Skeletal muscle satellite cell (primary cell): ENCODE results near the gene FBLN2.

Experiments used
- H3K27me3 ChIP-seq: 2 replicates; pipeline ENCODE4 v1.7.0; 2013; ENCODE audit warnings: low read length; ENCODE audit not compliant: control insufficient read depth, insufficient read depth
- H3K36me3 ChIP-seq: 2 replicates; pipeline ENCODE4 v1.7.0; 2013; ENCODE audit warnings: mild to moderate bottlenecking, control low read depth, low read length; ENCODE audit not compliant: insufficient read depth
- H3K4me1 ChIP-seq: 2 replicates; pipeline ENCODE4 v1.7.0; 2013; ENCODE audit warnings: low read length; ENCODE audit not compliant: control insufficient read depth, insufficient read depth
- H3K4me2 ChIP-seq: 2 replicates; pipeline ENCODE4 v1.7.0; 2013; ENCODE audit warnings: mild to moderate bottlenecking, low read length
- H3K4me3 ChIP-seq: 2 replicates; pipeline ENCODE4 v1.7.0; 2013; ENCODE audit warnings: low read length
- H3K9ac ChIP-seq: 2 replicates; pipeline ENCODE4 v1.7.0; 2013; ENCODE audit warnings: mild to moderate bottlenecking, low read depth, low read length, moderate library complexity
- H3K9me3 ChIP-seq: replicated peaks from 2 replicates; pipeline ENCODE4 v1.7.0; 2013; ENCODE audit warnings: mild to moderate bottlenecking, control low read depth, low read length

Gene FBLN2

DNA sequence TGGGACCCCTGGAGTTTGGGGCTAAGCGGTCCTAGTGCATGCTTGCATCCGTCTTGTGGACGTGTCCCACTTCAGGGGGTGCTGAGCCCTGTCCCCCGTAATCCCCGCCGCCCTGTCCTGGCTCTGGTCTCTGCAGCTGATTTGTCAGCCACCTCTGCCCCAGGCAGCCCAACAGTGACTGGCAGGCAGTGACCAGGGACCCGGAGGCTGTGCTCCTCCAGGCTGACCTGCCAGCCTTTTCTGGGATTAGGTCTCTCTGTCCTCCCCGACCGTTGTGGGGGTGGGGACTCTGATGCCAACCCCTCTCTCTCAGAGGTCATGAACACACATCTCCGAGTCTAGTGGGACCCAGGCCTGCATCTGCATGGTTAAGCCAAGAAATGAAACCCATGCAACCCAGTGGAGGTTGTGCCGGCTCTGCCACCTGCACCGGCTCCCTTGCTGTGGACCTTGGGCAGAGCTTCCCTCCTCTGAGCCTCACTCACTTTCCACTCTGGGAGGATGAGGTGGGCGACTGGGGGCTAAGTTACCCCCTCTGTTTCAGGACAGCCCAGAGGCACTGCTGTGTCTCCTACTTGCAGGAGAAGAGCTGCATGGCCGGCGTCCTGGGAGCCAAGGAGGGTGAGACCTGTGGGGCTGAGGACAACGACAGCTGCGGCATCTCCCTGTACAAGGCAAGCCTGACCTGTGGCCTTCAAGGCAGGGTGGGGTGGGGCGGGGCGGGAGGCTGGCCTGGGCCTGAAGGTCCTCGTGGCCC, 60.2 kb downstream of the FBLN2 start:
- no peak overlapping the region for H3K9ac ChIP-seq
- no peaks in the 10 kb centered on the region for H3K36me3 ChIP-seq
- no peak overlapping the region for H3K4me2 ChIP-seq
- peaks cover 5% of the 10 kb centered on the region for H3K4me1 ChIP-seq
- no peaks in the 10 kb centered on the region for H3K9me3 ChIP-seq
- H3K4me3 ChIP-seq: no peak overlapping the region
- no peaks in the 10 kb centered on the region for H3K27me3 ChIP-seq

DNA sequence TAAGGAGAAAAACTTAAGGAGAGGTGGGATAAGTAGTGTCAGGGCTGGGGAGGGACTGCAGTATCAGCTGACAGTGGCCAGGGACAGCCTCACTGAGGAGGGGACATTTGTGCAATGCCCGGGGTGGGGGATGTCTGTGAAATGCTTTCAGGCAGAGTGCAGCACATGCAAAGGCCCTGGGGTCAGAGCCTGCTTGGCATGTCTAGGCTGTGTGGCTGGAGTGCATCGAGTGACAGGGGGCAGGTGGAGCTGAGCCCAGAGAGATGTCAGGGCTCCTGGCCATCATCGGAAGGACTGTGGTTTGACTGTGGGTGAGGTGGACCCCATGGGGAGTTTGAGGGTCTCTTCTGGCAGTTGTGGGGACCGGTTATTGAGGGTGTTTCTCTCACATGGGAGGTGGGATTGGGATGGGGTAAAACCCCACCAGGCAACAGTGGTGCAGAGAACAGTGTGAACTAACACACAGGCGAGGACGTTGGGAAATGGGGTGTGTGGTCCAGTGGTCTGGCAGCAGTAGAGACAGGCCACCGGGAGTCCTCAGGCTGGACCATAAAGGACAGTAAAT, 61.2 kb downstream of the FBLN2 start:
- Histone ChIP-seq H3K9me3 (no peaks in the 10 kb centered on the region), H3K4me3 (no peak overlapping the region), H3K36me3 (no peaks in the 10 kb centered on the region), H3K9ac (no peak overlapping the region), H3K27me3 (no peaks in the 10 kb centered on the region), H3K4me1 (peaks cover 5% of the 10 kb centered on the region), H3K4me2 (no peak overlapping the region)

DNA sequence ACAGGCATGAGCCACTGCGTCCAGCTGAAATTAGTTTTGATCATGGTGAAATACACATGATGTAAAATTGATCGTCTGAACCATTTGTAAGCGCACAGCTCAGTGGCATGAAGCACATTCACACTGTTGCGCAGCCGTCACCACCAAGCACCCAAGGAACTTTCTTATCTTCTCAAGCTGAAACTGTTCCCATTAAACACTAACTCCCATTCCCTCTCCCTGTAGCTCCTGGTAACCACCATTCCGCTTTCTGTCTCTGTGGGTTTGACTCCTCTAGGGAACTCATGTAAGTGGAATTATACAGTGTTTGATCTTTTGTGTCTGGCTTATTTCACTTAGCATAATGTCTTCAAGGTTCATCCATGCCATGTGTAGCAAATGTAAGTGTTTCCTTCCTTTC, 62.3 kb downstream of the FBLN2 start:
- H3K36me3 ChIP-seq: no peaks in the 10 kb centered on the region
- no peak overlapping the region for H3K9ac ChIP-seq

DNA sequence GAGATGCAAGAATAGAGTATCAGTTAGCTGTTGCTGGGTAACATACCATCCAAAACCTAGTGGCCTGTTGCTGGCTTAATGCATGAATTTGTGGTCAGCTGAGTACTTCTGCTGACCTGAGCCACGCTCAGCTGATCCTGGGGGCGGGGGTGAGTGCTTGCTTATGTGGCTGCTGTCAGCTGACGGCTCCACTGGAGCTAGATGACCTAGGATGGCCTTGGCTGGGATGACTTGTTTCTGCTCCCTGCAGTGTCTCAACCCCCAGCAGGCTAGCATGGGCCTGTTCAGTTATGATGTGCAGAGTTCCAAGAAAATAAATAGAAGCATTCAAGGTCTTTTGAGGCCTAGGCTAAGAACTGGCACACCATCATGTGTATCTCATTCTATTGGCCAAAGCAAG, 63.9 kb downstream of the FBLN2 start:
- H3K4me3 ChIP-seq: no peak overlapping the region
- no peak overlapping the region for H3K9ac ChIP-seq
- H3K9me3 ChIP-seq: no peaks in the 10 kb centered on the region
- no peaks in the 10 kb centered on the region for H3K36me3 ChIP-seq
- no peaks in the 10 kb centered on the region for H3K27me3 ChIP-seq
- no peak overlapping the region for H3K4me2 ChIP-seq
- H3K4me1 ChIP-seq: peaks cover 5% of the 10 kb centered on the region

More for the DNA sequence above, 62.3 kb downstream of the FBLN2 start:
- no peaks in the 10 kb centered on the region for H3K27me3 ChIP-seq
- no peak overlapping the region for H3K4me2 ChIP-seq
- peaks cover 5% of the 10 kb centered on the region for H3K4me1 ChIP-seq
- H3K4me3 ChIP-seq: no peak overlapping the region
- no peaks in the 10 kb centered on the region for H3K9me3 ChIP-seq

DNA sequence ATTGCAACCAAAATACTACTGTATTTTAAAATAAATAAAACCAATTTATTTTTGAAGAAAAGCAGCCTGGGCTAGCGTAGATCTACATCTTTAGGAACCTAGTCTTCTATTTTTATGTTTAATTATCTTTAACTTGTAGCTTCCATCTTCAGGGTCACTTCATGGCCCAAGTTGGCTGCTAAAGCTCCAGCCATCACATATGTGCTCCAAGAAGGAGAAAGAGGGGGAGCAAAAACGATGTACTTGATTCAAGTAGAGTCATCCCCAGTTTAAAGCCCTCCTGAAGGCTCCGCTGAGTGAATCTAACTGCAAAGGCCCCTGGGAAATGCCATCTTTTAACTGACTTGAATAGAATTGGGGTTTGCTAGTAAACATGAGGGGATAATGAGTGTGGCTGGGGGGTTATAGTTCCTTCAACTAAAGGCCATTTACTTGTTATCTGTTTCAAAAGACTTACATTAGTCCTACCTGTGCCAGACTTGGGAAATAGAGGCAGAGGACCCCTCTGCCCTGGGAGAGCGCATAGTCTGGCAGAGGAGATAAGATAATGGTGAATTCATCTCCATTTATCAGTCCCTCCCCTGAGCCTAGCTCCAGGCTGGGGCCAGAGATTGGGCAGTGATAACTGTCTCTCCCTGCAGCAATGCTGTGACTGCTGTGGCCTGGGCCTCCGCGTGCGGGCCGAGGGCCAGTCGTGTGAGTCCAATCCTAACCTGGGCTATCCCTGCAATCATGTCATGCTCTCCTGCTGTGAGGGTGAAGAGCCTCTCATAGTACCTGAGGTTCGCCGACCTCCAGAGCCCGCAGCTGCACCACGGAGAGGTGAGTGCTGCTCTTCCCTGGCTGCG, 64.6 kb downstream of the FBLN2 start:
- H3K27me3 ChIP-seq: no peaks in the 10 kb centered on the region
- no peak overlapping the region for H3K9ac ChIP-seq
- H3K4me2 ChIP-seq: no peak overlapping the region
- no peak overlapping the region for H3K4me3 ChIP-seq
- no peaks in the 10 kb centered on the region for H3K9me3 ChIP-seq
- H3K4me1 ChIP-seq: no peaks in the 10 kb centered on the region
- H3K36me3 ChIP-seq: no peaks in the 10 kb centered on the region

DNA sequence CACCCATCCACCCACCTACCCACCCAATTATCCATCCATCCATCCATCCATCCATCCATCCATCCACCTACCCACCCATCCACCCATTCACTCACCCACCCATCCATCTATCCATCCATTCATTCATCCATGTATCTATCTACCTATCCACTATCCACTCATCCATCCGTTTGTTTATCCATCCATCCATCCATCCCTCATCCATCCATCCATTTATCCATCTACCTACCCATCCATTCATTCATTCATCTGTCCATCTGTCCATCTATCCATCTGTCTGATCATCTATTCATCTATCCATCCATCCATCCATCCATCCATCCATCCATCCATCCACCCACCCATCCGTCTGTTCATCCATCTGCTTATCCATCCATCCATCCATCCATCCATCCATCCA, 65.7 kb downstream of the FBLN2 start:
- Histone ChIP-seq H3K9me3 (no peaks in the 10 kb centered on the region), H3K4me1 (no peaks in the 10 kb centered on the region), H3K9ac (no peak overlapping the region), H3K27me3 (no peaks in the 10 kb centered on the region), H3K4me3 (no peak overlapping the region), H3K4me2 (no peak overlapping the region), H3K36me3 (no peaks in the 10 kb centered on the region)

DNA sequence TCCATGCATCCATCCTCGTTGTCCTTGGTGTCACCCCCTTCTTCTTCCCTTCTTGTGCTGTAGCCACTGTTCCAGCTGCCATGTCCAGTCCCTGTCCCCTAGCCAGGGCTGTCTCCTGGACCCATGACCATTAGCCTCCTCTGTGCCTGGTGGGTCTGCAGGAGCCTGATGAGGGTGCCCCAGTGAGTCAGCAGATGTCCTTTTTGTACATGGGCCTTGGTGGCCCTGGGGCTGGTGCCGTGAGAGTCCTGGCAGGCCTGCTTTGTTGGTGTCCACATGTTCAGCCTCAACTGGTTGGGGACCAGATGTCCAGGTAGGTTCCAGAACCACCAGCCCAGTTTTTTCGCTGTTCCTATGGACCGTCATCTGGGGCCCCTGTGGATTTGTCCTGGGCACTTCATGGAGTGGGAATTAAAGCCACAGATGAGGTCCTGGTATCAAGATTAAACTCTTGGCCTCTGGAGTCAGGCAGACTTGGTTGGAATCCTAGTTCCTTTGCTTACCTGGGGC, 66.1 kb downstream of the FBLN2 start:
- Histone ChIP-seq H3K9ac (no peak overlapping the region), H3K27me3 (no peaks in the 10 kb centered on the region), H3K4me1 (no peaks in the 10 kb centered on the region), H3K36me3 (no peaks in the 10 kb centered on the region), H3K4me3 (no peak overlapping the region), H3K4me2 (no peak overlapping the region), H3K9me3 (no peaks in the 10 kb centered on the region)

DNA sequence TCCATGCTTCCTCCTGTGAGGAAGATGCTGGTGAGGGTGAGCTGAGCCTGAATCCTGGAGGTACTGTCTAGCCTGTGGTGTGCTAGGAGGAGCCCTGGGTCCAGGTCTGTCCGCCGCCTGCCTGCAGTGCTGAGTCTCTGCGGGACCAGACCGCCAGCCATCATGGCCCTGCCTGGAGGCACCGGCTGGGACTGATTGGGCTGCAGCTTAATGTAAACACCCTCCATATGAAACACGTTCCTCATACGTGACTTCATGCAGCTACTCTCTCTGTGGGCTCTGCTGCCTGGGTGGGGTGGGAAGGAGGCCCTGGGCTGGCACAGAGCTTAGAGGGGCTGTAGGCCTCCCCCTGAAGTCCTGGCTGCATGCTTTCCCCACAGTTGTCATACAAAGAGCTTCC, 67.4 kb downstream of the FBLN2 start:
- H3K27me3 ChIP-seq: no peaks in the 10 kb centered on the region
- H3K9ac ChIP-seq: no peak overlapping the region
- H3K4me2 ChIP-seq: no peak overlapping the region
- no peaks in the 10 kb centered on the region for H3K4me1 ChIP-seq
- no peaks in the 10 kb centered on the region for H3K36me3 ChIP-seq
- H3K4me3 ChIP-seq: no peak overlapping the region
- H3K9me3 ChIP-seq: no peaks in the 10 kb centered on the region

DNA sequence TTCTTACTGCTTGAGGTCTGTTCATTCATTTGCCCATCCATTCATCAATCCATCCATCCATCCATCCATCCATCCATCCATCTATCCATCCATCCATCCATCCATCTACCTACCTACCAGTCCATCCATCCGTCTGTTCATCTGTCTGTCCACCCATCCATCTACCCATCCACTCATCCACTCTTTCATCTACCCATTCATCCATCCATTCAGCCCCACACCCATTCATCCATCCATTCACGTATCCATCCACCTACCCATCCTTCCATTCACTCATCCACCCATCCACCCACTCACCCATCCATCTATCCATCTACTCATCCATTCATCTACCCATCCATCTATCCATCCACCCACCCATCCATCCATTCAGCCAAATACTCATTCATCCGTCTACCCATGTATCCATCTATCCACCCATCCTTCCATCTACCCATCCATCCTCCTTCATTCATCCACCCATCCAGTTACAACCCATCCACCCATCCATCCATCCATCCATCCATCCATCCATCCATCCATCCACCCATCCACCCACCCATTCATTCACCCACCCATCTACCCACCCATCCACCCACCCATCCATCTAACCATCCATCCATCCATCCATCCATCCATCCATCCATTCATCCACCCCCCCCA, 68.3 kb downstream of the FBLN2 start:
- no peaks in the 10 kb centered on the region for H3K36me3 ChIP-seq
- no peaks in the 10 kb centered on the region for H3K4me1 ChIP-seq
- no peaks in the 10 kb centered on the region for H3K9me3 ChIP-seq
- H3K4me3 ChIP-seq: no peak overlapping the region
- no peaks in the 10 kb centered on the region for H3K27me3 ChIP-seq
- H3K9ac ChIP-seq: no peak overlapping the region
- H3K4me2 ChIP-seq: no peak overlapping the region

DNA sequence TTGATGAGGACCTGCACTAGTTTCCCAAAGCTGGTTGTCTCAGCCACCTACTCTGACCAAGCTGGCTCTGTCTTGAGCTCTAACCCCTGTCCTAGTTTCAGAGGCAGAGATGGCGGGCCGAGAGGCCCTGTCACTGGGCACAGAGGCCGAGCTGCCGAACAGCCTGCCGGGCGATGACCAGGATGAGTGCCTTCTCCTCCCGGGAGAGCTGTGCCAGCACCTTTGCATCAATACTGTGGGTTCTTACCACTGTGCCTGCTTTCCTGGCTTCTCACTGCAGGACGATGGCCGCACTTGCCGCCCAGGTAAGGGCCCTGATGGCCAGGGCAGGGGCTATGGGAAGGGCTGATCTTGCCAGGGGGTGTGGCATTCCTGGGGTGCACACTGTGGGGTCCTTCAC, 69.1 kb downstream of the FBLN2 start:
- Histone ChIP-seq H3K4me1 (no peaks in the 10 kb centered on the region), H3K4me3 (no peak overlapping the region), H3K36me3 (no peaks in the 10 kb centered on the region), H3K9ac (no peak overlapping the region), H3K27me3 (no peaks in the 10 kb centered on the region), H3K4me2 (no peak overlapping the region), H3K9me3 (no peaks in the 10 kb centered on the region)

DNA sequence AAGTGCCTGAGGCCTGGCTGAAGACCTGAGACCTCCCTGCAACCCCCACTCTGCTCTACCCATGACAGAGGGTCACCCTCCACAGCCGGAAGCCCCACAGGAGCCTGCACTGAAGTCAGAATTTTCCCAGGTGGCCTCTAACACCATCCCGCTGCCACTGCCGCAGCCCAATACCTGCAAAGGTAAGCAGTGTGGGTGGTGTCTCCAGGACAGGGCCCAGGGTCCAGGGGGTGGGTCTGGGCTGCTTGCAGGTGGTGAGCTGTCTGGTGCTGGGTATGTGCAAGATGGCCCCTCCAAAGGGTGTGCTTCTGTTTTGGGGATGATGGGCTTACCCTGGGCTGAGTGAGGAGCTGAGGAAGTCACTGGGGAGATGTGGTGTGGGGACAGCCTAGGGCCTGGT, 69.9 kb downstream of the FBLN2 start:
- H3K9me3 ChIP-seq: no peaks in the 10 kb centered on the region
- H3K4me1 ChIP-seq: no peaks in the 10 kb centered on the region
- no peak overlapping the region for H3K4me3 ChIP-seq
- H3K9ac ChIP-seq: no peak overlapping the region
- no peaks in the 10 kb centered on the region for H3K36me3 ChIP-seq
- H3K27me3 ChIP-seq: no peaks in the 10 kb centered on the region
- H3K4me2 ChIP-seq: no peak overlapping the region
